GM12875 (cell line): ENCODE measurements around the gene N4BP3.
"Not testable (repeated sequence)": the region's sequence is repeated elsewhere in the genome, so short reads cannot be mapped to it uniquely, and the experiment has no call there.

Experiments used
- H3K4me3 ChIP-seq: one replicate; pipeline ENCODE4 v1.5.1; 2011; ENCODE audit warnings: low read depth, low read length, control low read depth
- TF ChIP-seq, protein P1 (sequence below): IDR thresholded peaks from 2 replicates; pipeline ENCODE4 v1.5.1; 2011; ENCODE audit warnings: low read depth, mild to moderate bottlenecking, control low read depth, inconsistent platforms, low read length, moderate library complexity, borderline replicate concordance; ENCODE audit not compliant: insufficient read depth

Gene N4BP3

DNA sequence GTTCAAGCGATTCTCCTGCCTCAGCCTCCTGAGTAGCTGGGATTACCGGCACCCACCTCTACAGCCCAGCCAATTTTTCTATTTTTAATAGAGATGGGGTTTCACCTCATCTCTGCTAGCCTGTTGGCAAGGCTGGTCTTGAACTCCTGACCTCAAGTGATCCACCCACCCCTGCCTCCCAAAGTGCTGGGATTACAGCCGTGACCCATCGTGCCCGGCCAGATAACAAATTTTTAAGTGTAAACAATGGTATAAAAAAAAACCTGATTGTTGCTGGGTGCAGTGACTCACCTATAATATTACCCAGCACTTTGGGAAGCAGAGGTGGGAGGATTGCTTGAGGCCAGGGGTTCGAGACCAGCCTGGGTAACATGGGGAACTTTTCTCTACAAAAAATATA lies 28.0 kb upstream of the N4BP3 start:
- H3K4me3 ChIP-seq: no peak overlapping the region
- TF ChIP-seq, protein P1, sequence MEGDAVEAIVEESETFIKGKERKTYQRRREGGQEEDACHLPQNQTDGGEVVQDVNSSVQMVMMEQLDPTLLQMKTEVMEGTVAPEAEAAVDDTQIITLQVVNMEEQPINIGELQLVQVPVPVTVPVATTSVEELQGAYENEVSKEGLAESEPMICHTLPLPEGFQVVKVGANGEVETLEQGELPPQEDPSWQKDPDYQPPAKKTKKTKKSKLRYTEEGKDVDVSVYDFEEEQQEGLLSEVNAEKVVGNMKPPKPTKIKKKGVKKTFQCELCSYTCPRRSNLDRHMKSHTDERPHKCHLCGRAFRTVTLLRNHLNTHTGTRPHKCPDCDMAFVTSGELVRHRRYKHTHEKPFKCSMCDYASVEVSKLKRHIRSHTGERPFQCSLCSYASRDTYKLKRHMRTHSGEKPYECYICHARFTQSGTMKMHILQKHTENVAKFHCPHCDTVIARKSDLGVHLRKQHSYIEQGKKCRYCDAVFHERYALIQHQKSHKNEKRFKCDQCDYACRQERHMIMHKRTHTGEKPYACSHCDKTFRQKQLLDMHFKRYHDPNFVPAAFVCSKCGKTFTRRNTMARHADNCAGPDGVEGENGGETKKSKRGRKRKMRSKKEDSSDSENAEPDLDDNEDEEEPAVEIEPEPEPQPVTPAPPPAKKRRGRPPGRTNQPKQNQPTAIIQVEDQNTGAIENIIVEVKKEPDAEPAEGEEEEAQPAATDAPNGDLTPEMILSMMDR: no peak

DNA sequence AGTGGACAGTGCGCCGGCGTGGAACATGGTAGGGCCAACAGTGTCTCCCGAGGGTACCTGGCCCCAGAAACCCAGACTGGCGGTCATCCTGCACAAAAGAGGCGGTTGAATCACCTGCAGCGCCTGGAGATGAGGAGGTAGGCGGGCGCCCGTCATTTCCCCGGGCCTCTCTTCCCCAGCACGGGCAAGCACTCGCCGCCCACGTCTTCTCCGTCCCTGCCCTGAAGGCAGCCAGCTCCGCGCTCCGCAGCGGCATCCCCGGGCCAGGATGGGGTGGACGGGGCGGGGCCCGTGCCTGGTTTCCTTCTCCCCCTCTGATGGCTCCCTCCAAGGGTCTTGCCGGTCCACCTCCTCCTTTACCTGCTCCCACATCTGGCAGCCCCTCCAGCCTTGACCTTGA lies 27.1 kb upstream of the N4BP3 start:
- no peak overlapping the region for H3K4me3 ChIP-seq
- TF ChIP-seq, protein P1: no peak

DNA sequence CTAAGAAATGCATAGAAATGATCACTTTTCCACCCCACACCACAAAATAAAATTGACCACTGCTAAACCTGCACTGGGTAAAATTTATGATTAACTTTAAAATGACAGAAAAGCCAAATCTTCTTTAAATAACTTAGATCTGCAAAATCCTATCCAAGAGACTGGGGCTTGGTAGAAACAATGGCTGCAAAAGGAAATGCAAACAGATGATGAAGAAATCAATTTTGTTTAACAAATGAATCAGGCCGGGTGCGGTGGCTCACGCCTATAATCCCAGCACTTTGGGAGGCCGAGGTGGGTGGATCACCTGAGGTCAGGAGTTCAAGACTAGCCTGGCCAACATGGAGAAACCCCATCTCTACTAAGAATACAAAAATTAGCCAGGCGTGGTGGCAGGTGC lies 26.1 kb upstream of the N4BP3 start:
- H3K4me3 ChIP-seq: not testable (repeated sequence)

DNA sequence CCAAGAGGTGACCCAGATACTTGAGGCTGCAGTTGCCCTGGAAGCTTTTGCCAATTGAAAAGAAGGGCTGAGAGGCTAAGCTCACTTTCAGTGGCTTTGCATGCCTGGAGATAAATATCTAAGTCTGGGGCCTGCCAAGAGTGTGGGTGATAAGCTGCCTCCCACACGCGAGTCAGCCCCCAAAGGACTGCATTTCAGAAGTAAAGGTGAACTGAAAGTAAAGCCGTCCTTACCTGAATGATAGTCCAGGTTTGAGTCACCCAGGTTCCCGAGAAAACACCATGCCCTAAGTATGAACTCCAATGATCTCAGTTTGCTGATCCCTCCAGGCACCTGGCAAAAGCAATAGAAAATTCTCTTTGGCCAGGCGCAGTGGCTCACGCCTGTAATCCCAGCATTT lies 22.5 kb upstream of the N4BP3 start:
- no peak overlapping the region for H3K4me3 ChIP-seq
- TF ChIP-seq, protein P1: no peak

DNA sequence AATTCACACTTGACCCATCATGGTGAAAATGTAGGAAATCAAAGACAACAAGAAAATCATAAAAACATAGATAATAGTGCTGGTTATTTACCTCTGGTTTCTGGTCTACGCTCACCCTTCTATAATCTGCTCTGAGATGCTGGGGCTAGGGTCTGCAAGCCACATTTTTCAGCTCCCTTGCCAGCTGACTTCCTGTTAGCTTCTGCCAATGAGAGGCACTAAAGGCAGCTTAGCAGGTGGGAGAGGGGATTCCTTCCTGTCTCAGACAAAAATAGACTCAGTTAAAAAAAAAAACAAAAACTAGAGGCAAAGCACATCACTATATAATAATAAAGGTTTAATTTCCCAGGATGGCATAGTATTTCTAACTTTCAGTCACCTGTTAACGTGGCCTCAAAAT lies 20.2 kb upstream of the N4BP3 start:
- H3K4me3 ChIP-seq: no peak overlapping the region
- TF ChIP-seq, protein P1: no peak

DNA sequence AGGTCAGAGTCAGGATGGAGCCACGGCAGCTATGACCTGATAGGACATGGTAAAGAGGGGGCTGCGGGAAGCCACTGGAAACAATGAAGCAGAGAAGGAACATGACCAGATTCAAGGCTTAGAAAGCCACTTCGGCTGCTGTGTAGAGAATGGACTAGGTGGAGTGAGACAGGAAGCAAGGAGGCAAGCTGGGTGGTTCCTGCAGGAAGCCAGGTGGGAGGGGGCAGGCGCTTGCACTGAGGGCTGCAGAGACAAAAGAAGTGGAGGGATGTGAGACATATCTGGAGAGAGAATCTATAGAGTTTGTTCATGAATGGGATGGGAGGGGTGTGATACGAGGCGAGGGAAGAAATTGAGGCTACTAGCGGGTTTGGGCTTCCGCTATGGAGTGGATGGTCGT lies 19.0 kb upstream of the N4BP3 start:
- TF ChIP-seq, protein P1: no peak
- H3K4me3 ChIP-seq: no peak overlapping the region

DNA sequence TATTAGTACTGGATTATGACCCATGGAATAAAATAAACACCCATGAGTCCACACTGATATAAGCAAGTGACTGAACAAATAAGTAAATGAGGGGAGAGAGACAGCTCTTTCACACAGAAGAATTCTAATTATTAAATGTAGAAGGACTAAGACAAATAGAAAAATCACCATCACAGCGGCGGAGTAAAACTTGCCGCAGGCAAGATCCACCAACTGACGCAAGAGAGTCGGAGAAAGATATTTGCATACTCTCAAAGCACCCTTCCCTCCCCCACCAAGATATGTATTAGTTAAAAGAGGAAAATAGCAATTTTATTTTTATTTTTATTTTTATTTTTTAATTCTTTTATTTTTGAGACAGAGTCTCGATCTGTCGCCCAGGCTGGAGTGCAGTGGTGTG lies 14.6 kb upstream of the N4BP3 start:
- TF ChIP-seq, protein P1: no peak

DNA sequence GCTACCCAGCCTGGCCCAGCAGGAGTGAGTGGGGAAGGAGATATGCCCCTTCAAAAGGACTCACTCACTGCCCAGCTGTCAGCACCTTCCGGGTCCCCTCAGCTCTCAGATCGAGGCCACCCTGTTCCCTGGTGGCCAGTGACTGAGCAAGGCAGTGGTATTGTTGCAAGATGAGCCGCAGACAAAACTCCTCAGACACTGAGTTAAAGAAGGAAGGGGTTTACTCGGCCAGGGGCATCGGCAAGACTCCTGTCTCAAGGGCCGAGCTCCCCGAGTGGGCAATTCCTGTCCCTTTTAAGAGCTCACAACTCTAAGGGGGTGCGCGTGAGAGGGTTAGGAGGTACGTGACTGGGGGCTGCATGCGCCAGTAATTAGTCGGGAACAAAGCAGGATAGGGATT lies 9.7 kb upstream of the N4BP3 start:
- H3K4me3 ChIP-seq: no peak overlapping the region
- TF ChIP-seq, protein P1: no peak

More for the DNA sequence above, 14.6 kb upstream of the N4BP3 start:
- H3K4me3 ChIP-seq: no peak overlapping the region
